ENCODE data around the gene TRIM15. TPM values are rescaled to one million over a fixed set of nuclear protein-coding genes. Genes with fewer than 3 reads are reported as not detected.
"Not testable (repeated sequence)": the region's sequence is repeated elsewhere in the genome, so short reads cannot be mapped to it uniquely, and the experiment has no call there.

Gene TRIM15
- polyA plus RNA-seq, 4 donors, result 0.10 to 0.62 (median 0.14) TPM

GRCh38 chr6:30221395-30221794 is 58.0 kb downstream of the TRIM15 start:
- not testable (repeated sequence) for DNase-seq (ENCODE audit: low read depth in 4 of 4, low spot score in 2 of 4)

DNA sequence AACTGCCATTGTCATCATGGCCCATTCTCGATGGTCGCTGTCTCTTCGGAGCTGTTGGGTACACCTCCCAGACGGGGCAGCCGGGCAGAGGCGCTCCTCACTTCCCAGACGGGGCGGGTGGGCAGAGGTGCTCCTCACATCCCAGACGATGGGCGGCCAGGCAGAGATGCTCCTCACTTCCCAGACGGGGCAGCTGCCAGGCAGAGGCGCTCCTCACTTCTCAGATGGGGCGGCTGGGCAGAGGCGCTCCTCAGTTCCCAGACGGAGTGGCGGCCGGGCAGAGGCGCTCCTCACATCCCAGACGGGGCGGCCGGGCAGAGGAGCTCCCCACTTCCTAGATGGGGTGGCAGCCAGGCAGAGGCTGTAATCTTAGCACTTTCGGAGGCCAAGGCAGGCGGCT is 58.6 kb downstream of the TRIM15 start:
- not testable (repeated sequence) for DNase-seq (ENCODE audit: low read depth in 4 of 4, low spot score in 2 of 4)

Other genes with a start within 250 kb of the TRIM15 start
- 100 to 1,000 TPM; 162 to 262 (median 187) TPM for gene HLA-A, start 221.0 kb upstream of the TRIM15 start, polyA plus RNA-seq (ENCODE audit: insufficient read length in 4 of 4)
- 10 to 100 TPM; 32.7 to 45.6 (median 40.1) TPM for gene POLR1H, start 102.3 kb upstream of the TRIM15 start, polyA plus RNA-seq (ENCODE audit: insufficient read length in 4 of 4)
- gene PPP1R11, start 96.3 kb upstream of the TRIM15 start, polyA plus RNA-seq (ENCODE audit: insufficient read length in 4 of 4), result 10 to 100 TPM; 59.8 to 66.7 (median 65.0) TPM
- gene RNF39, start 87.8 kb upstream of the TRIM15 start, polyA plus RNA-seq (ENCODE audit: insufficient read length in 4 of 4), result 1 to 10 TPM; 1.2 to 1.8 (median 1.6) TPM
- under 1 TPM in 1 of 4 donors, not detected in 3; 0.21 TPM for gene TRIM31, start 50.5 kb upstream of the TRIM15 start, polyA plus RNA-seq (ENCODE audit: insufficient read length in 4 of 4)
- gene TRIM40, start 27.4 kb upstream of the TRIM15 start, polyA plus RNA-seq (ENCODE audit: insufficient read length in 4 of 4), result under 1 TPM in 1 of 4 donors, not detected in 3; 0.08 TPM
- gene TRIM10, start 2.3 kb upstream of the TRIM15 start, polyA plus RNA-seq (ENCODE audit: insufficient read length in 4 of 4), result 1 to 10 TPM in 1 of 4 donors, under 1 TPM in 3; 0.29 to 1.3 (median 0.37) TPM
- 10 to 100 TPM; 33.3 to 42.3 (median 37.7) TPM for gene TRIM26, start 49.9 kb downstream of the TRIM15 start, polyA plus RNA-seq (ENCODE audit: insufficient read length in 4 of 4)
- 10 to 100 TPM; 12.3 to 15.5 (median 13.2) TPM for gene TRIM39, start 163.4 kb downstream of the TRIM15 start, polyA plus RNA-seq (ENCODE audit: insufficient read length in 4 of 4)
- 10 to 100 TPM; 26.8 to 51.2 (median 36.0) TPM for gene RPP21, start 181.6 kb downstream of the TRIM15 start, polyA plus RNA-seq (ENCODE audit: insufficient read length in 4 of 4)

Measured in left renal cortex interstitium (tissue), 4 donors.